ENCODE data around the gene PBX2. TPM values are rescaled to one million over a fixed set of nuclear protein-coding genes. Genes with fewer than 3 reads are reported as not detected.
"Not testable (repeated sequence)": the region's sequence is repeated elsewhere in the genome, so short reads cannot be mapped to it uniquely, and the experiment has no call there.

PBX2 gene
- total RNA-seq, 1 experiment from 2014 or later: 84.0 TPM

GRCh38 chr6:32213649-32214048, 23.6 kb upstream of the PBX2 start:
- TF ChIP-seq CTCF (conservative IDR thresholded peaks at IDR 0.05; ENCODE audit: low read depth, low read length): no peak
- TF ChIP-seq EZH2 (IDR thresholded peaks at IDR 0.05; ENCODE audit: borderline replicate concordance, low read depth, low read length, poor library complexity, severe bottlenecking): no peak
- no peak overlapping the region for H3K27ac ChIP-seq (ENCODE audit: low read depth, low read length, poor library complexity, severe bottlenecking)
- POLR2A ChIA-PET (ENCODE audit: low non-redundant PET): no interaction called here
- BruUV-seq (replicated peaks): no TSS peak
- no peaks in the 10 kb centered on the region for H3K27me3 ChIP-seq (replicated peaks; ENCODE audit: insufficient read depth, low read depth, low read length, poor library complexity)
- H3K4me1 ChIP-seq (ENCODE audit: insufficient read depth, low read length, poor library complexity, severe bottlenecking): no peaks in the 10 kb centered on the region
- H3K9me3 ChIP-seq (ENCODE audit: low read depth, low read length, poor library complexity, severe bottlenecking): no peaks in the 10 kb centered on the region
- CTCF ChIA-PET: no interaction called here
- no peak overlapping the region for H3K4me3 ChIP-seq (ENCODE audit: low read depth, low read length, poor library complexity, severe bottlenecking)
- H3K36me3 ChIP-seq (ENCODE audit: insufficient read depth, low read length, poor library complexity, severe bottlenecking): no peaks in the 10 kb centered on the region
- DNase-seq (ENCODE audit: low spot score): no peak
- intact Hi-C loops (cut with micrococcal nuclease; ENCODE audit: unreplicated experiment): no loop called here

DNA sequence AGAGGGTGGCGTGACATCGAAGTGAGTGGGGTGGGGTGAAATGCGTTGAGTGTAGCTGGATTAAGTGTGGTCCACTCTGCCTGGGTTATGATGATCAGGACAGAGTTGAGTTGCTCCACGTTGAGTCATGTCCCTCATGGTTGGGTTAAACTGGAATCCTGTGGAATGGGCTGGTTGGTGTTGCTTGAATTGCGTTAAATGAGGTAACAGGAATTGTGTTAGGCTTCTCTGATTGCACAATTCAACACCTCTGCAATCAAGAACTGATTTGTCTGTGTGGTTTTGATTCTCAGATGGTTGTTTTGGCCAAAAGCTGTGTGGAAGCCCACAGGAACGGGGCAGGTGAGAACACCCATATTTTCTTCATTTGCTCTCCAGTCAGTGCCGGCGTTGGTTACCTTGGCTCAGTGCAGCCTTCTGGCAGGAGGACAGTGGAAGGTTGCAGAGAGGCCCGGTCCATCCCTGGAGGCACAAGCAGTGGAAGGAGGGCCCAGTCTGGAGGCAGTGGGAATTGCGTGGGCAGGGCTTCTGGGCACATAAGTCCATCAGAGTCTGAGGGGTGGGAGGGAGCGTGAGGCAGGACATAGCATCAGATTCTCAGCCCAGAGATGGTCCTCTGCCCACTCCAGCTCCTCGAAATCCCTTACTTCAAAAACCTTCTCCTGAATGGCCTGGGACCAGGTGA, 22.2 kb upstream of the PBX2 start:
- ChIA-PET POLR2A (ENCODE audit: low non-redundant PET) (no interaction called here), CTCF (no interaction called here)
- no peaks in the 10 kb centered on the region for H3K4me1 ChIP-seq (ENCODE audit: insufficient read depth, low read length, poor library complexity, severe bottlenecking)
- no peaks in the 10 kb centered on the region for H3K27me3 ChIP-seq (replicated peaks; ENCODE audit: insufficient read depth, low read depth, low read length, poor library complexity)
- TF ChIP-seq EZH2 (IDR thresholded peaks at IDR 0.05; ENCODE audit: borderline replicate concordance, low read depth, low read length, poor library complexity, severe bottlenecking) (no peak), CTCF (conservative IDR thresholded peaks at IDR 0.05; ENCODE audit: low read depth, low read length) (no peak)
- no peak overlapping the region for H3K27ac ChIP-seq (ENCODE audit: low read depth, low read length, poor library complexity, severe bottlenecking)
- H3K9me3 ChIP-seq (ENCODE audit: low read depth, low read length, poor library complexity, severe bottlenecking): no peaks in the 10 kb centered on the region
- H3K36me3 ChIP-seq (ENCODE audit: insufficient read depth, low read length, poor library complexity, severe bottlenecking): no peaks in the 10 kb centered on the region
- H3K4me3 ChIP-seq (ENCODE audit: low read depth, low read length, poor library complexity, severe bottlenecking): no peak overlapping the region
- intact Hi-C loops (cut with micrococcal nuclease; ENCODE audit: unreplicated experiment): no loop called here
- BruUV-seq (replicated peaks): no TSS peak
- no peak for DNase-seq (ENCODE audit: low spot score)

DNA sequence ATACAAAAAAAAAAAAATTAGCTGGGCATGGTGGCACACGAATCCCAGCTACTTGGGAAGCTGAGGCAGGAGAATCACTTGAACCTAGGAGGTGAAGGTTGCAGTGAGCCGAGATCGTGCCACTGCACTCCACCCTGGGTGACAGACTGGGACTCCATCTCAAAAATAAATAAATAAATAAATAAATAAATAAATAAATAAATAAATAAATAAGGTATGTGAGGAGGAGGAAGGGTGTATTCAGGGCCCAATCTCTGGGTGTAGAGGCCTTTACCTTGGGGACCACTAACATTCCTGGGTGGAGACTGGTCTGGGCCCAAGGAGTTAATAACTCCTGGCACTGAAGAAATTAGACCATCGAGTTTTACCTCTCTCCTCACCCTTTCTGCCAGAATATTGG, 21.4 kb upstream of the PBX2 start:
- H3K27ac ChIP-seq (ENCODE audit: low read depth, low read length, poor library complexity, severe bottlenecking); H3K4me1 ChIP-seq (ENCODE audit: insufficient read depth, low read length, poor library complexity, severe bottlenecking); POLR2A ChIA-PET (ENCODE audit: low non-redundant PET); H3K4me3 ChIP-seq (ENCODE audit: low read depth, low read length, poor library complexity, severe bottlenecking); H3K27me3 ChIP-seq (replicated peaks; ENCODE audit: insufficient read depth, low read depth, low read length, poor library complexity); CTCF ChIA-PET; intact Hi-C loops (cut with micrococcal nuclease; ENCODE audit: unreplicated experiment); H3K36me3 ChIP-seq (ENCODE audit: insufficient read depth, low read length, poor library complexity, severe bottlenecking); BruUV-seq (replicated peaks); H3K9me3 ChIP-seq (ENCODE audit: low read depth, low read length, poor library complexity, severe bottlenecking); DNase-seq (ENCODE audit: low spot score): not testable (repeated sequence)

DNA sequence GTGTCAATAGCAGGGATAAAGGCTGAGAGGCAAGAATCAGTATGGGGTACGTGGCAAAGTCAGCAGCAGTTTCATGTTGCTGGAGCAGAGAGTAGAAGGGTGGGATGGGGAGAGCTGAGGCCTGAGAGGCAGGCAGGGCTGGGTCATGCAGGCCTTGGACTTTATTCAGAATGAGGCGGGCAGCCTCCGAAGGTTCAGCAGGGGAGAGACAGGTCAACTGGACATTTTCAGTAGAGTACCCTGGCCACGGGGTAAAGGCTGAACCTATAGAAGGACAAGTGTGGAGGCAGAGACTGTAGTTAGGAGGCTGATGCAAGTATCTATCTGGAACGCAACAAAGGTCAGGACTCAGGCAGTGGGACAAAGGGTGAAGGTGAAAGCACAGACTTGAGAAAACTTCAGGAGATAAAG, 20.2 kb upstream of the PBX2 start:
- H3K36me3 ChIP-seq (ENCODE audit: insufficient read depth, low read length, poor library complexity, severe bottlenecking): no peaks in the 10 kb centered on the region
- no peaks in the 10 kb centered on the region for H3K4me1 ChIP-seq (ENCODE audit: insufficient read depth, low read length, poor library complexity, severe bottlenecking)
- ChIA-PET POLR2A (ENCODE audit: low non-redundant PET) (no interaction called here), CTCF (no interaction called here)
- no peak for DNase-seq (ENCODE audit: low spot score)
- no peaks in the 10 kb centered on the region for H3K9me3 ChIP-seq (ENCODE audit: low read depth, low read length, poor library complexity, severe bottlenecking)
- H3K27ac ChIP-seq (ENCODE audit: low read depth, low read length, poor library complexity, severe bottlenecking): no peak overlapping the region
- no peaks in the 10 kb centered on the region for H3K27me3 ChIP-seq (replicated peaks; ENCODE audit: insufficient read depth, low read depth, low read length, poor library complexity)
- intact Hi-C loops (cut with micrococcal nuclease; ENCODE audit: unreplicated experiment): no loop called here
- no peak overlapping the region for H3K4me3 ChIP-seq (ENCODE audit: low read depth, low read length, poor library complexity, severe bottlenecking)
- no TSS peak for BruUV-seq (replicated peaks)
- no peak for TF ChIP-seq CTCF (conservative IDR thresholded peaks at IDR 0.05; ENCODE audit: low read depth, low read length)
- no peak for TF ChIP-seq EZH2 (IDR thresholded peaks at IDR 0.05; ENCODE audit: borderline replicate concordance, low read depth, low read length, poor library complexity, severe bottlenecking)

Data from A673 (cell line).